Kidney (tissue), 14 donors: Measurements from ENCODE around the gene SDF4. TPM values are rescaled to one million over a fixed set of nuclear protein-coding genes. Genes with fewer than 3 reads are reported as not detected.

ENCODE experiments used
- DNase-seq, 5 donors: peaks; one replicate each; pipeline ENCODE4 v3.0.0-alpha.2; 2013 to 2020
- FAIRE-seq: peaks from 2 replicates; lab custom pipeline; 2012; peaks lifted over from hg19 to GRCh38; lab: Jason Lieb, UNC
- H3K27ac ChIP-seq, 2 donors: one replicate each; pipeline ENCODE4 v1.7.0; 2013; ENCODE audit warnings: low read depth in 2 of 2, low read length in 2 of 2, inconsistent platforms in 1 of 2
- H3K27me3 ChIP-seq: one replicate; pipeline ENCODE4 v1.7.1; 2013; ENCODE audit warnings: low read length, inconsistent platforms; ENCODE audit not compliant: control insufficient read depth, insufficient read depth
- H3K36me3 ChIP-seq, 3 donors: one replicate each; pipeline versions ENCODE4 v1.7.0 to v1.7.1; 2013; ENCODE audit warnings: low read length in 3 of 3, control low read depth in 1 of 3, inconsistent platforms in 1 of 3; ENCODE audit not compliant: insufficient read depth in 3 of 3, control insufficient read depth in 2 of 3
- H3K4me1 ChIP-seq, 3 donors: one replicate each; pipeline versions ENCODE4 v1.7.0 to v1.7.1; 2013; ENCODE audit warnings: low read length in 3 of 3, inconsistent platforms in 1 of 3, low read depth in 1 of 3; ENCODE audit not compliant: control insufficient read depth in 2 of 3, insufficient read depth in 2 of 3
- H3K4me3 ChIP-seq, 3 donors: one replicate each; pipeline versions ENCODE4 v1.7.0 to v1.8.1; 2013; ENCODE audit warnings: low read length in 3 of 3, control low read depth in 1 of 3, inconsistent platforms in 1 of 3
- H3K9ac ChIP-seq, 3 donors: one replicate each; pipeline versions ENCODE4 v1.7.0 to v1.7.1; 2013; ENCODE audit warnings: low read length in 3 of 3, control low read depth in 1 of 3, inconsistent platforms in 1 of 3
- H3K9me3 ChIP-seq, 3 donors: one replicate each; pipeline versions ENCODE4 v1.7.0 to v1.7.1; 2013; ENCODE audit warnings: low read length in 3 of 3, control low read depth in 1 of 3, inconsistent platforms in 1 of 3; ENCODE audit not compliant: control insufficient read depth in 2 of 3, insufficient read depth in 1 of 3
- CTCF ChIP-seq: IDR thresholded peaks from 3 replicates; pipeline ENCODE4 v1.5.1; 2012; ENCODE audit warnings: mild to moderate bottlenecking, moderate library complexity, borderline replicate concordance; ENCODE audit not compliant: insufficient read depth; ENCODE audit errors: extremely low read depth
- intact Hi-C: fragments of 100-400 bp; cut with DNase I; formaldehyde crosslinking; loops from one replicate; pipeline ENCODE4 v1.11.1; 2022
- polyA plus RNA-seq: library from polyadenylated mRNA; stranded (reverse); fragments of 350-450 nt; fragmentation: Illumina TruSeq; extraction: RNeasy Lipid Tissue Mini Kit (QIAGEN cat#74804); gene quantifications from one replicate; pipeline ENCODE4 v1.2.3, GENCODE V29; 2014; ENCODE audit warnings: low read depth, low replicate concordance; ENCODE audit not compliant: insufficient read depth
- total RNA-seq: library from RNA; stranded (reverse); fragmentation: NEBNext Ultra II Directional; extraction: Animal tissue kit (Norgen Biotek cat#: 25700); gene quantifications from one replicate; pipeline ENCODE4 v1.2.1, GENCODE V29; 2021
- donor health status: control.
- donor health status: control.
- donor health status: control.
- donor health status: control.
- donor health status: control.
- donor health status: DM: yes; HTN: yes; CAD: no.
- donor health status: Normal renal cell carcinoma (clear cell type).

SDF4 gene
- total and polyA plus RNA-seq, 2 donors from 2014 or later: 143 to 160 TPM

GRCh38 chr1:1204998-1205768 is 26.6 kb downstream of the SDF4 start:
- no peak for FAIRE-seq
- H3K4me1 ChIP-seq: peaks cover 0 to 3% (median 0%) of the 10 kb centered on the region in 3 donors
- DNase-seq: peak in 2 of 5 donors; percentile 46 to 69

GRCh38 chr1:1204425-1204920 is 27.3 kb downstream of the SDF4 start:
- no peak for FAIRE-seq

More at GRCh38 chr1:1204998-1205768, 26.6 kb downstream of the SDF4 start:
- no peak for TF ChIP-seq CTCF
- Histone ChIP-seq H3K36me3 (no peaks in the 10 kb centered on the region), H3K9me3 (no peaks in the 10 kb centered on the region), H3K27ac (no peak overlapping the region), H3K9ac (no peak overlapping the region), H3K27me3 (no peaks in the 10 kb centered on the region), H3K4me3 (no peak overlapping the region)
- intact Hi-C loops: no loop called here

GRCh38 chr1:1203561-1204424 is 28.0 kb downstream of the SDF4 start:
- no peak for FAIRE-seq
- intact Hi-C loops: no loop called here
- H3K27me3 ChIP-seq: no peaks in the 10 kb centered on the region
- no peaks in the 10 kb centered on the region for H3K36me3 ChIP-seq
- no peak overlapping the region for H3K4me3 ChIP-seq
- no peak overlapping the region for H3K27ac ChIP-seq
- H3K4me1 ChIP-seq: peaks cover 0 to 3% (median 0%) of the 10 kb centered on the region in 3 donors
- no peak for TF ChIP-seq CTCF
- no peaks in the 10 kb centered on the region for H3K9me3 ChIP-seq
- no peak overlapping the region for H3K9ac ChIP-seq
- DNase-seq: peak in 2 of 5 donors; percentile 54 to 70

More at GRCh38 chr1:1204425-1204920, 27.3 kb downstream of the SDF4 start:
- Histone ChIP-seq H3K4me1 (peaks cover 0 to 3% (median 0%) of the 10 kb centered on the region in 3 donors), H3K9me3 (no peaks in the 10 kb centered on the region), H3K36me3 (no peaks in the 10 kb centered on the region), H3K9ac (no peak overlapping the region), H3K4me3 (no peak overlapping the region), H3K27ac (no peak overlapping the region), H3K27me3 (no peaks in the 10 kb centered on the region)
- intact Hi-C loops: no loop called here
- DNase-seq: peak in 1 of 5 donors; percentile 46
- TF ChIP-seq CTCF: no peak
